Calu3 (cell line): ENCODE data around the gene CYLD. TPM values are rescaled to one million over a fixed set of nuclear protein-coding genes. Genes with fewer than 3 reads are reported as not detected.

Experiments used
- BruUV-seq: library from RNA; stranded (reverse); fragments of 400-500 nt; replicated peaks from 2 replicates; lab custom pipeline; 2021; lab: Mats Ljungman, UMichigan
- CTCF ChIA-PET: fragments of 300-600 bp; sonication (Branson Sonifier 250); formaldehyde crosslinking; loops from one replicate; lab custom pipeline; 2022; ENCODE audit warnings: antibody characterized with exemption; lab: Charles Lee
- DNase-seq: peaks from one replicate; pipeline ENCODE4 v3.0.0; 2022
- H3K27ac Mint-ChIP-seq: one replicate; pipeline ENCODE4 v1.8.0; 2022; ENCODE audit warnings: mixed read lengths; ENCODE audit not compliant: unreplicated experiment
- H3K27me3 Mint-ChIP-seq: one replicate; pipeline ENCODE4 v1.8.0; 2022; ENCODE audit warnings: mixed read lengths; ENCODE audit not compliant: unreplicated experiment
- H3K36me3 Mint-ChIP-seq: one replicate; pipeline ENCODE4 v1.8.0; 2022; ENCODE audit warnings: mild to moderate bottlenecking, moderate library complexity, mixed read lengths; ENCODE audit not compliant: insufficient read depth, unreplicated experiment
- H3K4me1 Mint-ChIP-seq: one replicate; pipeline ENCODE4 v1.8.0; 2022; ENCODE audit warnings: mild to moderate bottlenecking, low read depth, mixed read lengths; ENCODE audit not compliant: unreplicated experiment
- H3K4me3 Mint-ChIP-seq: one replicate; pipeline ENCODE4 v1.8.0; 2022; ENCODE audit warnings: mild to moderate bottlenecking, low read depth, moderate library complexity, mixed read lengths; ENCODE audit not compliant: unreplicated experiment
- H3K9me3 Mint-ChIP-seq: one replicate; pipeline ENCODE4 v1.8.0; 2022; ENCODE audit warnings: low read depth, mixed read lengths; ENCODE audit not compliant: unreplicated experiment
- intact Hi-C: fragments of 100-400 bp; cut with micrococcal nuclease; formaldehyde crosslinking; loops from one replicate; pipeline ENCODE4 v1.10.0; 2022; ENCODE audit not compliant: unreplicated experiment
- total RNA-seq: library from RNA; stranded (reverse); gene quantifications from 2 replicates; pipeline ENCODE4 v1.2.3, GENCODE V29; 2022
- TF ChIP-seq, protein P1 (sequence below): fragments of 200-600 bp; IDR thresholded peaks from one replicate; pipeline ENCODE4 v1.8.0; 2022; ENCODE audit warnings: antibody characterized with exemption; ENCODE audit not compliant: unreplicated experiment

CYLD gene
- total RNA-seq, 1 experiment from 2014 or later: 31.8 TPM

DNA sequence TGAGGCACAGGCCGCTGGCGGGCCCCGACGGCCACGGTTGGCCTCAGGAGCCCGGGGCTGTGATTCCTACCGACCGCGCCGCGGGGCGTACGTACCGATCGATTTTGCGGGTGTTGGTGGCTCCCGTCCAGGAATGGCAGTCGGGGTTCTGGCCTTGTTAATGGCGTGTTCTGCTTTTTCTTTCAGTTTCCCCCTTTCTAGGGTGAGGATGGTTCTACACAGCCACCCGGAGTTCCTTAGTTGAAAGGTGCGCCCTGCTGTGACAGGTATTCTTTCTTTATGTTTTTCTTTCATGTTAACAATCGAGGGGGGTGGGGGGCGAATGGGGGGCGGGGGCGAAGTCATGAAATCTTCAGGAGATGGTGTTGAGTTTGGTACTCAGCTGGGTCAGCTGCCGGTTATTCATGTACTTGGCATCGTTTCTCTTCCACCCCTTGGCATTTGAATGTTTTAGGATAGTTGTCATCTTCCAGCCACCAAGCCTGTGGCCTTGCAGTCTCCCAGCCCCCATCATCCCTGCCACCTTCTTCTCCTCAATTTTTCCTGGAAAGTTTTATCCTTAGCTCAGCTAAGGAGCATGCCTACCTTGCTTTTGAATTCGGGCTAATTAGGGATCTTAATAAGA is 802 bp downstream of the CYLD start:
- H3K27ac Mint-ChIP-seq: peak overlapping the region; percentile 36

DNA sequence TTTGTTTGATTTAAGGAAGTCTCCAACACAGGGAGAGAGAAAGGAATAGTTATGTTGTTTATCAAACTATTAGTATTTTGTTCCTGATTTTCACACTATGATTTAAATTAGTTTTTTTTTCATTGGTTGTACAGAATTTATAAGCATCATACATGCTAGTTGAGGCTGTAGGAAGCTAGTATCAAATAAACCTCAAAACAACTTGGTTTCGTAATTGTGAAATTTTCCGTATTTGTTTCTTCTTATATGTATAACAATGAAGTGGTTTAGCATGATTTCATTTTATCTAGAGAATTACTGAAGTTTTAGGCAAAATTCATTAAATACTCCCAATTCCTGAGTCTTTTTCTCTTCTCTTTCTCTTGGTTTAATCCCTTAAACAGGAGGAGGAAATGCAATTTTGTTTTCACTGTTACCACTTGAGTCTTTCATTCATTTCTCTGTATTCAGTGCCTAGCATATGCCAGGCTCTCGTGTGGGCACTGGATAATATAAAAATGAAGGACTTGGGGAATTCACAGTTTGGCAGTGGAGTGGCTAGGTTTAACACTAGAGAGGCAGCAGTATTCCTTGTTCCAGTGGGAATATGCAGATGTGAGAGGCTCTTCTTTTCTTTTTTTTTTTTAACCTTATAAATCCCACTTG is 1.8 kb downstream of the CYLD start:
- Mint-ChIP-seq H3K27me3 (peaks cover 12% of the 10 kb centered on the region), H3K4me3 (no peak overlapping the region), H3K27ac (no peak overlapping the region), H3K9me3 (no peaks in the 10 kb centered on the region), H3K4me1 (peaks cover 25% of the 10 kb centered on the region), H3K36me3 (peaks cover 23% of the 10 kb centered on the region)
- intact Hi-C loops: no loop called here
- BruUV-seq: no TSS peak
- DNase-seq: no peak
- CTCF ChIA-PET: interaction anchor here (0.7 kb wide), 1 partner anchor 45 kb away, joined by 3 read pairs; no protein-coding TSS in a partner anchor
- TF ChIP-seq, protein P1, sequence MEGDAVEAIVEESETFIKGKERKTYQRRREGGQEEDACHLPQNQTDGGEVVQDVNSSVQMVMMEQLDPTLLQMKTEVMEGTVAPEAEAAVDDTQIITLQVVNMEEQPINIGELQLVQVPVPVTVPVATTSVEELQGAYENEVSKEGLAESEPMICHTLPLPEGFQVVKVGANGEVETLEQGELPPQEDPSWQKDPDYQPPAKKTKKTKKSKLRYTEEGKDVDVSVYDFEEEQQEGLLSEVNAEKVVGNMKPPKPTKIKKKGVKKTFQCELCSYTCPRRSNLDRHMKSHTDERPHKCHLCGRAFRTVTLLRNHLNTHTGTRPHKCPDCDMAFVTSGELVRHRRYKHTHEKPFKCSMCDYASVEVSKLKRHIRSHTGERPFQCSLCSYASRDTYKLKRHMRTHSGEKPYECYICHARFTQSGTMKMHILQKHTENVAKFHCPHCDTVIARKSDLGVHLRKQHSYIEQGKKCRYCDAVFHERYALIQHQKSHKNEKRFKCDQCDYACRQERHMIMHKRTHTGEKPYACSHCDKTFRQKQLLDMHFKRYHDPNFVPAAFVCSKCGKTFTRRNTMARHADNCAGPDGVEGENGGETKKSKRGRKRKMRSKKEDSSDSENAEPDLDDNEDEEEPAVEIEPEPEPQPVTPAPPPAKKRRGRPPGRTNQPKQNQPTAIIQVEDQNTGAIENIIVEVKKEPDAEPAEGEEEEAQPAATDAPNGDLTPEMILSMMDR: no peak

More for the DNA sequence above, 802 bp downstream of the CYLD start:
- intact Hi-C loops: no loop called here
- CTCF ChIA-PET: no interaction called here
- Mint-ChIP-seq H3K27me3 (peaks cover 22% of the 10 kb centered on the region), H3K4me1 (peaks cover 25% of the 10 kb centered on the region), H3K36me3 (peaks cover 23% of the 10 kb centered on the region), H3K4me3 (peak overlapping the region; percentile 78), H3K9me3 (no peaks in the 10 kb centered on the region)
- TF ChIP-seq, protein P1: no peak
- no TSS peak for BruUV-seq
- DNase-seq: peak; percentile 39

DNA sequence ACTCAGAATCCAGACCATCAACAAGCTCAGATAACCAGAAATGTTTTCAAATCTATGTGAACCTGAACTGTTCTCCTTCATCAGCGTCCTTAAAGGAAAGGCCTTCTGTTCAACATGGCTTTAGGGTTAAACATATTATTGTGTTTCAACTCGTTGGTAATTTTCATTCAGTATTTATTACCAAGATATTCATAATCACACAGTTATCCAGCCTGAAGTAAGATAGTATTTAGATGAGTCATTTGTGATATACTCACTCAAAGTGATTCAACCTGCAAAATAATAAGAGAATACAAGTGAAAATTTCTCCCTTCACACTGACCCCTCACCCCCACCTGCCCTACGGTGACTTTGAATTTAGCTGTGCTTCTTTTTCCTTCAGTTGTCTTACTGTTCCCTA is 3.0 kb downstream of the CYLD start:
- intact Hi-C loops: loop anchor here (5.0 kb wide), 1 partner anchor 373 kb away; no protein-coding TSS in a partner anchor
- Mint-ChIP-seq H3K9me3 (no peaks in the 10 kb centered on the region), H3K4me3 (no peak overlapping the region), H3K27ac (no peak overlapping the region), H3K36me3 (peaks cover 23% of the 10 kb centered on the region), H3K4me1 (peaks cover 25% of the 10 kb centered on the region), H3K27me3 (peaks cover under 1% of the 10 kb centered on the region)
- CTCF ChIA-PET: interaction anchor here (0.7 kb wide), 1 partner anchor 77 kb away, joined by 4 read pairs; no protein-coding TSS in a partner anchor
- BruUV-seq: no TSS peak
- DNase-seq: no peak
- TF ChIP-seq, protein P1: no peak

DNA sequence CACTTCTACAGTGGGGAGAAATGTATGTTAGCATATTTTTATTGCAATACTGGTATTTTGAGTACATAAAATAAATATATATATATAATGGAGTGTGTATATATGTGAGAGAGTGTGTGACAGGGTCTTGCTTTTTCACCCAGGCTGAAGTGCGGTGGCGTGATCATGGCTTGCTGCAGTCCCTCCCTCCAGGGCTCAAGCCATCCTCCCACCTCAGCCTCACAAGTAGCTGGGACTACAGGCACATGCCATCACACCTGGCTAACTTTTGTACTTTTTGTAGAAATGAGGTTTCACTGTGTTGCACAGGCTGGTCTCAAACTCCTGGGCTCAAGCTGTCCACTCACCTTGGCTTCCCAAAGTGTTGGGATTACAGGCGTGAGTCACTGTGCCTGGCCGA is 4.1 kb downstream of the CYLD start:
- CTCF ChIA-PET: interaction anchor here (0.9 to 1.2 kb wide), 2 partner anchors 52 to 78 kb away, joined by 4 read pairs; no protein-coding TSS in a partner anchor
- Mint-ChIP-seq H3K4me3 (no peak overlapping the region), H3K27me3 (no peaks in the 10 kb centered on the region), H3K36me3 (peaks cover 23% of the 10 kb centered on the region), H3K9me3 (no peaks in the 10 kb centered on the region), H3K4me1 (peaks cover 22% of the 10 kb centered on the region), H3K27ac (no peak overlapping the region)
- no TSS peak for BruUV-seq
- intact Hi-C loops: loop anchor here (5.0 kb wide), 1 partner anchor 374 kb away; no protein-coding TSS in a partner anchor
- no peak for DNase-seq
- TF ChIP-seq, protein P1: no peak
